Keratinocyte (primary cell): Measurements from ENCODE around the gene MYO16. TPM values are rescaled to one million over a fixed set of nuclear protein-coding genes. Genes with fewer than 3 reads are reported as not detected.

Experiments used
- DNase-seq: peaks from one replicate; pipeline ENCODE4 v3.0.0-alpha.2; 2011; ENCODE audit warnings: low read depth, missing footprints, low spot score
- FAIRE-seq: peaks from 2 replicates; lab custom pipeline; 2011; peaks lifted over from hg19 to GRCh38; lab: Jason Lieb, UNC
- H2AFZ ChIP-seq: 2 replicates; pipeline ENCODE4 v1.6.0; 2012; ENCODE audit warnings: low read length, control low read depth, inconsistent platforms; ENCODE audit not compliant: control insufficient read depth
- H3K27ac ChIP-seq: 2 replicates; pipeline ENCODE4 v1.5.1; 2011; ENCODE audit warnings: low read length; ENCODE audit not compliant: control insufficient read depth, insufficient read depth
- H3K27me3 ChIP-seq: 3 replicates; pipeline ENCODE4 v1.6.0; 2011; ENCODE audit warnings: low read length; ENCODE audit not compliant: control insufficient read depth, insufficient read depth; ENCODE audit errors: extremely low read depth
- H3K36me3 ChIP-seq, 2 experiments: 2 replicates in 1 of 2; 3 replicates in 1 of 2; pipeline ENCODE4 v1.5.1; 2011; ENCODE audit warnings: low read length in 2 of 2, mild to moderate bottlenecking in 1 of 2; ENCODE audit not compliant: control insufficient read depth in 2 of 2, insufficient read depth in 2 of 2; ENCODE audit errors: extremely low read depth in 1 of 2
- H3K4me1 ChIP-seq: 3 replicates; pipeline ENCODE4 v1.5.1; 2011; ENCODE audit warnings: low read length; ENCODE audit not compliant: control insufficient read depth, insufficient read depth; ENCODE audit errors: extremely low read depth
- H3K4me2 ChIP-seq: 3 replicates; pipeline ENCODE4 v1.6.0; 2011; ENCODE audit warnings: low read depth, low read length; ENCODE audit not compliant: control insufficient read depth, insufficient read depth; ENCODE audit errors: extremely low read depth
- H3K4me3 ChIP-seq, 3 experiments: fragments of 200-600 bp in 1 of 3; sonication (generic) in 1 of 3; 2 replicates in 2 of 3; 3 replicates in 1 of 3; pipeline ENCODE4 v1.5.1; 2011 to 2016; ENCODE audit warnings: low read length in 3 of 3, mild to moderate bottlenecking in 3 of 3, control low read depth in 2 of 3, inconsistent platforms in 1 of 3, low read depth in 1 of 3, mixed read lengths in 1 of 3, mixed run types in 1 of 3, moderate library complexity in 1 of 3; ENCODE audit not compliant: control insufficient read depth in 2 of 3, insufficient read depth in 2 of 3; ENCODE audit errors: extremely low read depth in 1 of 3
- H3K79me2 ChIP-seq: 2 replicates; pipeline ENCODE4 v1.6.0; 2012; ENCODE audit warnings: low read length; ENCODE audit not compliant: control insufficient read depth, insufficient read depth
- H3K9ac ChIP-seq: 3 replicates; pipeline ENCODE4 v1.6.0; 2011; ENCODE audit warnings: low read length; ENCODE audit not compliant: control insufficient read depth, insufficient read depth; ENCODE audit errors: extremely low read depth
- H3K9me1 ChIP-seq: 3 replicates; pipeline ENCODE4 v1.6.0; 2011; ENCODE audit warnings: low read length; ENCODE audit not compliant: control insufficient read depth, insufficient read depth; ENCODE audit errors: extremely low read depth
- H3K9me3 ChIP-seq: 2 replicates; pipeline ENCODE4 v1.5.1; 2012; ENCODE audit warnings: low read depth, low read length; ENCODE audit not compliant: control insufficient read depth
- H4K20me1 ChIP-seq: 3 replicates; pipeline ENCODE4 v1.6.0; 2011; ENCODE audit warnings: low read length; ENCODE audit not compliant: control insufficient read depth, insufficient read depth; ENCODE audit errors: extremely low read depth
- CTCF ChIP-seq, 3 experiments: IDR thresholded peaks in 1 of 3; conservative IDR thresholded peaks in 1 of 3; optimal IDR thresholded peaks in 1 of 3; 2 replicates in 2 of 3; 3 replicates in 1 of 3; pipeline versions ENCODE3 to v1.5.1; 2011; ENCODE audit warnings: low read length in 3 of 3, mild to moderate bottlenecking in 3 of 3, moderate library complexity in 2 of 3, control low read depth in 1 of 3, inconsistent platforms in 1 of 3; ENCODE audit not compliant: insufficient read depth in 2 of 3; ENCODE audit errors: extremely low read depth in 1 of 3
- EZH2 ChIP-seq: IDR thresholded peaks from one replicate; pipeline ENCODE4 v1.6.1; 2012; ENCODE audit warnings: inconsistent platforms, mild to moderate bottlenecking, low read length, moderate library complexity
- dilution Hi-C: fragments of 300-500 bp; cut with MboI; formaldehyde crosslinking; loops from one replicate; pipeline ENCODE4 v1.7.0; 2020; ENCODE audit warnings: low sequenced_read_pairs; ENCODE audit not compliant: extremely low pct_ligation_motif_present
- polyA plus RNA-seq, 5 experiments: library from polyadenylated mRNA; depleted of rRNA in 3 of 5; stranded (reverse) in 3 of 5; stranded (forward) in 1 of 5; unstranded in 1 of 5; fragments of >200 nt; gene quantifications; 1 replicate in 1 of 5; 2 replicates in 3 of 5; 3 replicates in 1 of 5; pipeline versions ENCODE4 v1.2.1 to v1.2.3, GENCODE V29; 2011 to 2012; ENCODE audit warnings: missing spikeins in 2 of 5, low read depth in 1 of 5, low replicate concordance in 1 of 5

Gene MYO16
- polyA plus RNA-seq, 1 donor (not counting 4 experiments of a cell fraction or from before 2014, with no cell fraction given), result 0.08 TPM

- FAIRE-seq (no peak), DNase-seq (no peak)
- no peaks in the 10 kb centered on the region for H4K20me1 ChIP-seq
- H3K79me2 ChIP-seq, result no peaks in the 10 kb centered on the region
- H3K4me1 ChIP-seq, result no peaks in the 10 kb centered on the region
- H3K27me3 ChIP-seq, result no peaks in the 10 kb centered on the region
- H3K4me2 ChIP-seq, result no peak overlapping the region
- TF ChIP-seq CTCF (optimal IDR thresholded peaks at IDR 0.05 in 1 of 3, IDR thresholded peaks at IDR 0.05 in 1 of 3, conservative IDR thresholded peaks at IDR 0.05 in 1 of 3; ENCODE audit: extremely low read depth in 1 of 3, insufficient read depth in 2 of 3, low read length in 3 of 3) (no peak), EZH2 (no peak)
- H3K9ac ChIP-seq, result no peak overlapping the region
- no peak overlapping the region for H3K27ac ChIP-seq
- no peaks in the 10 kb centered on the region for H3K36me3 ChIP-seq
- no peak overlapping the region for H2AFZ ChIP-seq
- no peaks in the 10 kb centered on the region for H3K9me3 ChIP-seq
- no peak overlapping the region for H3K4me3 ChIP-seq
- no peaks in the 10 kb centered on the region for H3K9me1 ChIP-seq
- dilution Hi-C loops, result no loop called here
These were observed 148.3 kb downstream of the MYO16 start for GRCh38 chr13:108777421-108778420.

GRCh38 chr13:108779308-108779707, 149.9 kb downstream of the MYO16 start:
- Histone ChIP-seq H2AFZ (no peak overlapping the region), H3K4me3 (no peak overlapping the region), H3K36me3 (no peaks in the 10 kb centered on the region), H3K27ac (no peak overlapping the region), H3K4me1 (no peaks in the 10 kb centered on the region), H3K4me2 (no peak overlapping the region), H4K20me1 (no peaks in the 10 kb centered on the region), H3K79me2 (no peaks in the 10 kb centered on the region), H3K27me3 (no peaks in the 10 kb centered on the region), H3K9ac (no peak overlapping the region), H3K9me1 (no peaks in the 10 kb centered on the region), H3K9me3 (no peaks in the 10 kb centered on the region)
- FAIRE-seq (no peak), DNase-seq (no peak)
- dilution Hi-C loops, result no loop called here
- TF ChIP-seq CTCF (optimal IDR thresholded peaks at IDR 0.05 in 1 of 3, IDR thresholded peaks at IDR 0.05 in 1 of 3, conservative IDR thresholded peaks at IDR 0.05 in 1 of 3; ENCODE audit: extremely low read depth in 1 of 3, insufficient read depth in 2 of 3, low read length in 3 of 3) (no peak), EZH2 (no peak)
